ENCODE results near the gene DNAH2.

Gene DNAH2

GRCh38 chr17:7789131-7789530 lies 71.6 kb downstream of the DNAH2 start:
- H3K79me2 ChIP-seq (ENCODE audit: low read length) = no peaks in the 10 kb centered on the region
- no peak overlapping the region for H3K9ac ChIP-seq (ENCODE audit: low read length)
- no peaks in the 10 kb centered on the region for H3K4me1 ChIP-seq (ENCODE audit: low read length)
- H4K20me1 ChIP-seq (ENCODE audit: insufficient read depth, low read length) = no peaks in the 10 kb centered on the region
- no peak overlapping the region for H2AFZ ChIP-seq (ENCODE audit: low read depth, low read length)
- no peaks in the 10 kb centered on the region for H3K27me3 ChIP-seq (ENCODE audit: low read depth, low read length)
- no peaks in the 10 kb centered on the region for H3K9me3 ChIP-seq (ENCODE audit: insufficient read depth, low read length)
- H3K27ac ChIP-seq (ENCODE audit: low read length) = no peak overlapping the region
- TF ChIP-seq EZH2phosphoT487 (IDR thresholded peaks at IDR 0.05; ENCODE audit: low read depth) = no peak
- TF ChIP-seq CTCF (IDR thresholded peaks at IDR 0.05; ENCODE audit: low read depth, low read length) = no peak
- no peak overlapping the region for H3K4me2 ChIP-seq (ENCODE audit: low read length)
- no peaks in the 10 kb centered on the region for H3K36me3 ChIP-seq (replicated peaks; ENCODE audit: low read depth, low read length)
- H3K4me3 ChIP-seq (ENCODE audit: low read length) = no peak overlapping the region

DNA sequence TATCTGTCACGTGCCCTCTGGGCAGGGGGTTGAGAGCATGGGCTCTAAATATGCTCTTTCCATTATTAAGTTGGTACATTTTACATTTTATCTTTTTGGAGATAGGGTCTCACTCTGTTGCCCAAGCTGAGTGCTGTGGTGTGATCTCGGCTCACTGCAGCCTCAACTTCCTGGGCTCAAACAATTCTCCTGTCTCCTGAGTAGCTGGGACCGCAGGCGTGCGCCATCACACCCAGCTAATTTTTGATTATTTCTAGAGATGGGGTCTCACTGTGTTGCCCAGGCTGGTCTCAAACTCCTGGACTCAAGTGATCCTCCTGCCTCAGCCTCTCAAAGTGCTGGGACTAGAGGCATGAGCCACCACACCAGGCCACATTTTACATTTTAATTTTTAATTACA lies 72.6 kb downstream of the DNAH2 start:
- H3K27me3 ChIP-seq (ENCODE audit: low read depth, low read length) = no peaks in the 10 kb centered on the region
- H3K4me3 ChIP-seq (ENCODE audit: low read length) = no peak overlapping the region
- no peak overlapping the region for H2AFZ ChIP-seq (ENCODE audit: low read depth, low read length)
- H3K4me1 ChIP-seq (ENCODE audit: low read length) = no peaks in the 10 kb centered on the region
- no peaks in the 10 kb centered on the region for H3K36me3 ChIP-seq (replicated peaks; ENCODE audit: low read depth, low read length)
- no peaks in the 10 kb centered on the region for H3K9me3 ChIP-seq (ENCODE audit: insufficient read depth, low read length)
- TF ChIP-seq CTCF (IDR thresholded peaks at IDR 0.05; ENCODE audit: low read depth, low read length) = no peak
- no peak for TF ChIP-seq EZH2phosphoT487 (IDR thresholded peaks at IDR 0.05; ENCODE audit: low read depth)
- no peaks in the 10 kb centered on the region for H4K20me1 ChIP-seq (ENCODE audit: insufficient read depth, low read length)
- no peak overlapping the region for H3K27ac ChIP-seq (ENCODE audit: low read length)
- no peak overlapping the region for H3K4me2 ChIP-seq (ENCODE audit: low read length)
- no peaks in the 10 kb centered on the region for H3K79me2 ChIP-seq (ENCODE audit: low read length)
- no peak overlapping the region for H3K9ac ChIP-seq (ENCODE audit: low read length)

- no peak for TF ChIP-seq EZH2phosphoT487 (IDR thresholded peaks at IDR 0.05; ENCODE audit: low read depth)
- no peak for TF ChIP-seq CTCF (IDR thresholded peaks at IDR 0.05; ENCODE audit: low read depth, low read length)
- Histone ChIP-seq H3K36me3 (replicated peaks; ENCODE audit: low read depth, low read length) (no peaks in the 10 kb centered on the region), H3K27me3 (ENCODE audit: low read depth, low read length) (no peaks in the 10 kb centered on the region)
Observed at GRCh38 chr17:7792611-7793010, 75.1 kb downstream of the DNAH2 start.

GRCh38 chr17:7794075-7794663 lies 76.6 kb downstream of the DNAH2 start:
- no peak overlapping the region for H3K4me3 ChIP-seq (ENCODE audit: low read length)
- H3K79me2 ChIP-seq (ENCODE audit: low read length) = no peaks in the 10 kb centered on the region
- TF ChIP-seq EZH2phosphoT487 (IDR thresholded peaks at IDR 0.05; ENCODE audit: low read depth) (no peak), CTCF (IDR thresholded peaks at IDR 0.05; ENCODE audit: low read depth, low read length) (no peak)
- no peaks in the 10 kb centered on the region for H3K4me1 ChIP-seq (ENCODE audit: low read length)
- no peak overlapping the region for H3K27ac ChIP-seq (ENCODE audit: low read length)
- H3K4me2 ChIP-seq (ENCODE audit: low read length) = no peak overlapping the region
- H2AFZ ChIP-seq (ENCODE audit: low read depth, low read length) = no peak overlapping the region
- no peaks in the 10 kb centered on the region for H3K36me3 ChIP-seq (replicated peaks; ENCODE audit: low read depth, low read length)
- no peaks in the 10 kb centered on the region for H3K9me3 ChIP-seq (ENCODE audit: insufficient read depth, low read length)
- no peak overlapping the region for H3K9ac ChIP-seq (ENCODE audit: low read length)
- no peaks in the 10 kb centered on the region for H4K20me1 ChIP-seq (ENCODE audit: insufficient read depth, low read length)
- no peaks in the 10 kb centered on the region for H3K27me3 ChIP-seq (ENCODE audit: low read depth, low read length)

More at GRCh38 chr17:7792611-7793010, 75.1 kb downstream of the DNAH2 start:
- Histone ChIP-seq H3K4me1 (ENCODE audit: low read length) (no peaks in the 10 kb centered on the region), H2AFZ (ENCODE audit: low read depth, low read length) (no peak overlapping the region), H3K9me3 (ENCODE audit: insufficient read depth, low read length) (no peaks in the 10 kb centered on the region), H3K4me2 (ENCODE audit: low read length) (no peak overlapping the region), H4K20me1 (ENCODE audit: insufficient read depth, low read length) (no peaks in the 10 kb centered on the region), H3K9ac (ENCODE audit: low read length) (no peak overlapping the region), H3K4me3 (ENCODE audit: low read length) (no peak overlapping the region), H3K79me2 (ENCODE audit: low read length) (no peaks in the 10 kb centered on the region), H3K27ac (ENCODE audit: low read length) (no peak overlapping the region)

All from OCI-LY3 (cell line).